ENCODE measurements around the gene HSPA12B. TPM values are rescaled to one million over a fixed set of nuclear protein-coding genes. Genes with fewer than 3 reads are reported as not detected.

The HSPA12B gene
- total and polyA plus RNA-seq, 7 donors: 4.0 to 9.7 (median 7.5) TPM

DNA sequence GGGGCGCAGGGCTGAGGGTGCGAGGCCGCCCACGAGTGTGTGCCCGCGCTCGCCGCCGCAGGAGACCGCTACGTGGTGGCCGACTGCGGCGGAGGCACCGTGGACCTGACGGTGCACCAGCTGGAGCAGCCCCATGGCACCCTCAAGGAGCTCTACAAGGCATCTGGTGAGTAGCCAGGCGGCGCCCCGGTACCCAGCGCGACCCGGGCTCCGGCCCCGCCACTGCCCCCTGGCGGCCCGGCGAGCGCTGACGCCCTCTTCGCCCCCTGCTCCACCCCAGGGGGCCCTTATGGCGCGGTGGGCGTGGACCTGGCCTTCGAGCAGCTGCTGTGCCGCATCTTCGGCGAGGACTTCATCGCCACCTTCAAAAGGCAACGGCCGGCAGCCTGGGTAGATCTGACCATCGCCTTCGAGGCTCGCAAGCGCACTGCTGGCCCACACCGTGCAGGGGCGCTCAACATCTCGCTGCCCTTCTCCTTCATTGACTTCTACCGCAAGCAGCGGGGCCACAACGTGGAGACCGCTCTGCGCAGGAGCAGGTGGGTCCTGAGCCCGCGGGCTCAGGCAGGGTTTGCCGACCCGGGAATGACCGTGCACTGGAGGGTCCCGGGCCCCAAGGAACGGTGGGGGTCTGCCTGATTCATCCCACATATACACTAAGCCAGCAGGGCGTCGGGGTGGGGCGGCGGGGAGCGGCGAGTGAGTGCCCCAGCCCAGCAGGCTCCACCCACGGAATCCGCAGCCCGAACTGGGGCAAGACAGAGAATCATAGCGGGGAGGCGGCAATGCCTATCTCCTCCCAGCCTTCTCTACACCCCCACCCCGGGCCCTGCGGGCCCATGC lies 17.4 kb downstream of the HSPA12B start:
- Histone ChIP-seq H3K4me1 (no peaks in the 10 kb centered on the region), H3K27ac (no peak overlapping the region), H3K27me3 (ENCODE audit: insufficient read depth in 3 of 3, low read length in 2 of 3) (peaks cover 0 to 46% (median 6%) of the 10 kb centered on the region in 3 donors), H3K36me3 (ENCODE audit: insufficient read depth in 1 of 2, low read depth in 1 of 2) (no peaks in the 10 kb centered on the region), H3K4me3 (no peak overlapping the region), H3K9me3 (no peaks in the 10 kb centered on the region)
- peak; percentile 37 for TF ChIP-seq CTCF (IDR thresholded peaks at IDR 0.05)
- intact Hi-C loops (cut with DNase I): loop anchor here in 1 of 2 donors (5.0 kb wide), 1 partner anchor 33 kb away; no protein-coding TSS in a partner anchor
- no peak for DNase-seq
- peak in 3 of 4 donors; percentile 26 to 39 (median 32) for ATAC-seq
- 38 to 47% (median 43%) methylated on average over 54 to 72 of the region's 72 CpGs for WGBS, 3 donors

- no peak for ATAC-seq
- Histone ChIP-seq H3K4me3 (peak overlapping the region; percentile 62), H3K36me3 (ENCODE audit: insufficient read depth in 1 of 2, low read depth in 1 of 2) (no peaks in the 10 kb centered on the region), H3K9me3 (no peaks in the 10 kb centered on the region), H3K27me3 (ENCODE audit: insufficient read depth in 3 of 3, low read length in 2 of 3) (peaks cover 0 to 41% (median 6%) of the 10 kb centered on the region in 3 donors), H3K27ac (no peak overlapping the region), H3K4me1 (no peaks in the 10 kb centered on the region)
- DNase-seq: no peak
- 61 to 80% (median 69%) methylated on average over 19 to 31 of the region's 31 CpGs for WGBS, 3 donors
- intact Hi-C loops (cut with DNase I): loop anchor here in 1 of 2 donors (5.0 kb wide), 1 partner anchor 34 kb away; no protein-coding TSS in a partner anchor
- TF ChIP-seq CTCF (IDR thresholded peaks at IDR 0.05): no peak
Observed at GRCh38 chr20:3751305-3751674, 18.8 kb downstream of the HSPA12B start.

- Histone ChIP-seq H3K36me3 (ENCODE audit: insufficient read depth in 1 of 2, low read depth in 1 of 2) (no peaks in the 10 kb centered on the region), H3K9me3 (no peaks in the 10 kb centered on the region), H3K4me1 (no peaks in the 10 kb centered on the region), H3K4me3 (peak overlapping the region; percentile 62), H3K27me3 (ENCODE audit: insufficient read depth in 3 of 3, low read length in 2 of 3) (peaks cover 0 to 40% (median 6%) of the 10 kb centered on the region in 3 donors), H3K27ac (no peak overlapping the region)
- intact Hi-C loops (cut with DNase I): loop anchor here in 1 of 2 donors (5.0 kb wide), 1 partner anchor 35 kb away; no protein-coding TSS in a partner anchor
- no peak for TF ChIP-seq CTCF (IDR thresholded peaks at IDR 0.05)
- DNase-seq (peak in 1 of 2 donors; percentile 53), ATAC-seq (peak; percentile 9 to 44 (median 22))
- WGBS, 3 donors: 45 to 51% (median 48%) methylated on average over 81 to 95 of the region's 95 CpGs
Observed at GRCh38 chr20:3751675-3752385, 19.3 kb downstream of the HSPA12B start.

DNA sequence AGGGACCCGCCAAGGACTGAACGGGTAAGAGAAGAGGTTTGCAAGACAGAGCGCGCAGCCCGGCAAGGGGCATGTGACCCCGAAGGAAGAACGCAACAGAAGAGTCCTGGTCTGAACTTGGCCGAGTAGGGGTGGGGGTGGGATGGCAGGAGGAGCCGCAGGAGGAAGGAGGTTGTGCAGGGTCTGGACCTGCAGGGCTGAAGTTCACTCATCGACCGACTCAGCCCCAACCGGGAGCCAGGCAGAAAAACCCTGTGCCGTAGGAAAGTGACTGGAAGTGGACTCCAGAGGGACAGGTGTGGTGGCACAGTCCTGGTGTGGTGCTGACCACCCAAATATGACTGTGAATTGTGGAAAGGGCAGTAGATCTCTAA lies 19.9 kb downstream of the HSPA12B start:
- no peak overlapping the region for H3K27ac ChIP-seq

More for the DNA sequence above, 19.9 kb downstream of the HSPA12B start:
- ATAC-seq: peak in 1 of 4 donors; percentile 2
- H3K27me3 ChIP-seq (ENCODE audit: insufficient read depth in 3 of 3, low read length in 2 of 3): peaks cover 0 to 35% (median 6%) of the 10 kb centered on the region in 3 donors
- H3K9me3 ChIP-seq: no peaks in the 10 kb centered on the region
- H3K4me3 ChIP-seq: peak overlapping the region; percentile 62
- intact Hi-C loops (cut with DNase I): loop anchor here in 1 of 2 donors (5.0 kb wide), 1 partner anchor 35 kb away; no protein-coding TSS in a partner anchor
- WGBS, 3 donors: 41 to 48% (median 42%) methylated on average over 13 of the region's 13 CpGs
- H3K36me3 ChIP-seq (ENCODE audit: insufficient read depth in 1 of 2, low read depth in 1 of 2): no peaks in the 10 kb centered on the region
- H3K4me1 ChIP-seq: no peaks in the 10 kb centered on the region
- TF ChIP-seq CTCF (IDR thresholded peaks at IDR 0.05): no peak
- no peak for DNase-seq

Data from psoas muscle (tissue), 8 donors.